ENCODE results near the gene GEN1.

GEN1 gene

DNA sequence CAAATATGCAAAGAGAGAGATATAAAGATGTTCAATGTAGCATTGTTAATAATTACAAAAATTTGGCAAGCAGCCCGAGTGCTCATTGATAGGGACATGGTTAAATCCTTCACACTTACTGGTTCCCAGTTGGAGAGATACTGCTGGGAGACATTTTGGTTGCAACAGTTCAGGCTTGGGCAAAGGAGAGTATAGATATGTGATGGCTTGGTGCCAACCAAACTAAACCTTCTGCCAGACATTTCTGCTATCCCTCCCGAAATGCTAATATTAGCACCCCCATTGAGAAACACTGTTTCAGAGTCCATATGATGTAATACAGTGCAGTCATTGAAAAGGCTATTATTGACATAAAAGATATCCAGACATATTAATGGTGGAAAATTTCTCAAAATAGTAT is 11.5 kb downstream of the GEN1 start:
- peaks cover 26% of the 10 kb centered on the region for H3K79me2 ChIP-seq (ENCODE audit: insufficient read depth, low read length)
- peaks cover 71% of the 10 kb centered on the region for H3K36me3 ChIP-seq (ENCODE audit: low read length)

GRCh38 chr2:17768894-17769293 is 15.0 kb downstream of the GEN1 start:
- no peaks in the 10 kb centered on the region for H3K27me3 ChIP-seq (ENCODE audit: low read length)
- peaks cover 28% of the 10 kb centered on the region; the same call in 1 of the 2 replicates for H3F3A ChIP-seq (ENCODE audit: insufficient read depth)
- H3K79me2 ChIP-seq (ENCODE audit: insufficient read depth, low read length), result peaks cover 2% of the 10 kb centered on the region; the same call in 1 of the 2 replicates
- TF ChIP-seq CTCF (IDR thresholded peaks at IDR 0.05; ENCODE audit: insufficient read depth, low read length, poor library complexity, severe bottlenecking) (no peak), EZH2phosphoT487 (conservative IDR thresholded peaks at IDR 0.05; ENCODE audit: low read length) (no peak)
- H2AFZ ChIP-seq (ENCODE audit: low read depth, low read length, severe bottlenecking), result no peak overlapping the region
- no peaks in the 10 kb centered on the region for H3K9me2 ChIP-seq (replicated peaks; ENCODE audit: insufficient read depth, low read length)
- H3K9me3 ChIP-seq (ENCODE audit: insufficient read depth, low read length), result no peaks in the 10 kb centered on the region
- no peak overlapping the region for H3K27ac ChIP-seq (ENCODE audit: low read depth, low read length)
- peaks cover 81% of the 10 kb centered on the region for H3K36me3 ChIP-seq (ENCODE audit: low read length)
- H3K4me2 ChIP-seq (ENCODE audit: low read depth, low read length, poor library complexity, severe bottlenecking), result no peak overlapping the region
- H3K4me3 ChIP-seq (ENCODE audit: insufficient read depth, low read length, poor library complexity, severe bottlenecking), result no peak overlapping the region
- H3K9ac ChIP-seq (ENCODE audit: low read length), result no peak overlapping the region
- 0 out of 2 replicates have a peak, but pooled peaks cover 5% of the 10 kb centered on the region for H4K20me1 ChIP-seq (ENCODE audit: low read depth, low read length)

More for the DNA sequence above, 11.5 kb downstream of the GEN1 start:
- Histone ChIP-seq H3K27ac (ENCODE audit: low read depth, low read length) (no peak overlapping the region), H3F3A (ENCODE audit: insufficient read depth) (peaks cover 18% of the 10 kb centered on the region; the same call in 1 of the 2 replicates), H3K9ac (ENCODE audit: low read length) (no peak overlapping the region), H3K4me2 (ENCODE audit: low read depth, low read length, poor library complexity, severe bottlenecking) (no peak overlapping the region), H3K4me3 (ENCODE audit: insufficient read depth, low read length, poor library complexity, severe bottlenecking) (no peak overlapping the region), H4K20me1 (ENCODE audit: low read depth, low read length) (peaks cover 12% of the 10 kb centered on the region; the same call in 1 of the 2 replicates), H3K9me2 (replicated peaks; ENCODE audit: insufficient read depth, low read length) (no peaks in the 10 kb centered on the region), H3K9me3 (ENCODE audit: insufficient read depth, low read length) (no peaks in the 10 kb centered on the region), H3K27me3 (ENCODE audit: low read length) (no peaks in the 10 kb centered on the region), H2AFZ (ENCODE audit: low read depth, low read length, severe bottlenecking) (no peak overlapping the region)
- no peak for TF ChIP-seq CTCF (IDR thresholded peaks at IDR 0.05; ENCODE audit: insufficient read depth, low read length, poor library complexity, severe bottlenecking)
- no peak for TF ChIP-seq EZH2phosphoT487 (conservative IDR thresholded peaks at IDR 0.05; ENCODE audit: low read length)

GRCh38 chr2:17771956-17772355 is 18.0 kb downstream of the GEN1 start:
- 0 out of 2 replicates have a peak, but pooled peaks cover 5% of the 10 kb centered on the region for H4K20me1 ChIP-seq (ENCODE audit: low read depth, low read length)
- no peaks in the 10 kb centered on the region for H3K9me3 ChIP-seq (ENCODE audit: insufficient read depth, low read length)
- no peaks in the 10 kb centered on the region for H3K27me3 ChIP-seq (ENCODE audit: low read length)
- H3K4me3 ChIP-seq (ENCODE audit: insufficient read depth, low read length, poor library complexity, severe bottlenecking), result no peak overlapping the region
- peaks cover 84% of the 10 kb centered on the region for H3K36me3 ChIP-seq (ENCODE audit: low read length)
- H3K79me2 ChIP-seq (ENCODE audit: insufficient read depth, low read length), result no peaks in the 10 kb centered on the region
- peaks cover 25% of the 10 kb centered on the region; the same call in 1 of the 2 replicates for H3F3A ChIP-seq (ENCODE audit: insufficient read depth)
- H3K9me2 ChIP-seq (replicated peaks; ENCODE audit: insufficient read depth, low read length), result no peaks in the 10 kb centered on the region
- TF ChIP-seq EZH2phosphoT487 (conservative IDR thresholded peaks at IDR 0.05; ENCODE audit: low read length) (no peak), CTCF (IDR thresholded peaks at IDR 0.05; ENCODE audit: insufficient read depth, low read length, poor library complexity, severe bottlenecking) (no peak)
- H3K9ac ChIP-seq (ENCODE audit: low read length), result no peak overlapping the region
- no peak overlapping the region for H3K27ac ChIP-seq (ENCODE audit: low read depth, low read length)
- H3K4me2 ChIP-seq (ENCODE audit: low read depth, low read length, poor library complexity, severe bottlenecking), result no peak overlapping the region
- no peak overlapping the region for H2AFZ ChIP-seq (ENCODE audit: low read depth, low read length, severe bottlenecking)
